HG03439 (cell line): ENCODE data around the gene TMEM14B.
"Not testable (repeated sequence)": the region's sequence is repeated elsewhere in the genome, so short reads cannot be mapped to it uniquely, and the experiment has no call there.

Experiments used
- ATAC-seq: cut with Tn5 transposase; IDR thresholded peaks from one replicate; pipeline ENCODE4 v1.9.1; 2021; ENCODE audit warnings: mild to moderate bottlenecking, moderate library complexity; ENCODE audit not compliant: unreplicated experiment

TMEM14B gene

GRCh38 chr6:10747251-10747972 lies at the start of gene TMEM14B:
Gene TMEM14B (plus strand): TSS chr6:10747805. CDS start chr6:10749246, 1,441 bp downstream.
- peak; percentile 94 for ATAC-seq

DNA sequence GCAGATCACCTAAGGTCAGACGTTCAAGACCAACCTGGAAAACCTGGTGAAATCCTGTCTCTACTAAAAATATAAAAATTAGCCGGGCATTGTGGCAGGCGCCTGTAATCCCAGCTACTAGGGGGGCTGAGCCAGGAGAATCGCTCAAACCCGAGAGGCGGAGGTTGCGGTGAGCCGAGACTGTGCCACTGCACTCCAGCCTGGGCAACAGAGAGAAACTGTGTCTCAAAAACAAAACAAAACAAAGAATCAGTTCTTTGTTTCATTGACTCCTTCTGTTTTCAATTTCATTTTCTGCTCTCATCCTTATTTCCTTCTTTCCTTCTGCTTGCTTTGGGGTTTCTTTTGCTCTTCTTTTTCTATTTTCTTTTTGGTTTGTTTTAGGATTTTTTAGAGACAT lies 33.6 kb upstream of the TMEM14B start:
- ATAC-seq, result no peak

GRCh38 chr6:10719296-10719963 lies 28.2 kb upstream of the TMEM14B start:
- ATAC-seq, result no peak

GRCh38 chr6:10719964-10720264 lies 27.7 kb upstream of the TMEM14B start:
- no peak for ATAC-seq

GRCh38 chr6:10720265-10720959 lies 27.2 kb upstream of the TMEM14B start:
- no peak for ATAC-seq

GRCh38 chr6:10720960-10721849 lies 26.4 kb upstream of the TMEM14B start:
- not testable (repeated sequence) for ATAC-seq

GRCh38 chr6:10721850-10722569 lies 25.6 kb upstream of the TMEM14B start:
- no peak for ATAC-seq

DNA sequence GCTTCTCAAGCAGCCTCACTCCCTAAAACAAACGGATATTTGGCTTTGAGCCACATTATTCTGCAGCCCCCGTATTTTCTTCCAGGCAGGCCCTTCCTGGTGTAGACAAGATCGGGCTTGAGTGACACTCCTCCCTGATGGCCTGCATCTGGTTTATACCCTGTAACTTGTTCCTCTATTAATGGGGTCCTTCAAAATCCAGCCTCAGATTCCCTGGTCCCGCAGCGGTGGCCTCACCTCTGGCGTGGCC lies 25.1 kb upstream of the TMEM14B start:
- ATAC-seq, result no peak

GRCh38 chr6:10722820-10723566 lies 24.6 kb upstream of the TMEM14B start, which contains the start of gene TMEM14C:
Gene TMEM14C (plus strand): TSS chr6:10723070. CDS start chr6:10724614, 1,544 bp downstream.
- ATAC-seq, result peak; percentile 94

DNA sequence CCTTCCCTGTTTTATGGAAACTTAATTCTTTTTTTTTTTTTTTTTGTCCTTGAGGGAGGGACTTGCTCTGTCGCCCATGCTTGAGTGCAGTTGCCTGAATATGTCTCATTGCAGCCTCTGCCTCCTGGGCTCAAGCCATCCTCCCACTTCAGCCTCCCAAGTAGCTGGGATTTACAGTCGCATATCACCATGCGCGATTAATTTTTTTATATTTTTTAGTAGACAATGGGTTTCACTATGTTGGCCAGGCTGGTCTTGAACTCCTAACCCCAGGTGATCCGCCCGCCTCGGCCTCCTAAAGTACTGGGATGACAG lies 24.1 kb upstream of the TMEM14B start:
- ATAC-seq, result no peak

DNA sequence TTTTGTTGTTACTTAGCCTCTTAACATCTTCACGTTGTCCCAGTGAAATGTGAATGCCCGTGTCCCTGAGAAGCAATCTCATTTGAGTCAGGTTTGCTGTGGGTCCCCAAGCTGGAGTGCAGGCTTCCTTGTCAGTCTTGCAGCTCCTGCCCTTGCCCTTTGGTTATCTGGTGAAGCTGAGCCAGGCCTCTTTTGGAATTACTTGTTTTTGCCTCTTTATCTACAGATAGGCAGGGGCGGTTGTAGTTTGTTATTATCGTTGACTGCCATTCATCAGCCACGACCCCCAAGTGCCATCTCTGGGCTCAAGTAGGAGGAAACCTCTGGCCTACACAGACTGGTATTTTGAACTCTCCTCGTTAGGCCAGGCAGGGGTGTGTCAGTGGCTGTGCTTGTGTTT lies 22.6 kb upstream of the TMEM14B start:
- no peak for ATAC-seq

- no peak for ATAC-seq
These were observed 21.9 kb upstream of the TMEM14B start for GRCh38 chr6:10725716-10726115.

DNA sequence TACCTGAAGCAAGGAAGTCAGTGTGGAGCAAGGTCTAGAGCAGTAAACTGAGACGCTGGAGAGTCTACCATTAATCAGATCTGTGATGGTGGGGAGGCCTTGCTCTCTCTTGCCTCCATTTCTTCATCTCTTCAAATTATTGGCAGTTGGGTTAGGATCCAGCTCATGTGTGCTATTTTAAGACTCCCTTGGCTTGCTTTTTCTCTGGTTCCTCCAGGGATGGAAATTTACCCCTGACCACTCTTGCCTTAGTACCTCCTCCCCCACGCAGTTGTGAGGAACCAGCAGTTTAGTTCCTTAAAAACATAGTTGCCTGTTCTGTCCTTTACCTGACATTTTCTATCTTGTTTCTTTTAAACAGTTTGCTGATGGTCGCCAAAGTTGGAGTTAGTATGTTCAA lies 17.4 kb upstream of the TMEM14B start:
- ATAC-seq, result no peak

DNA sequence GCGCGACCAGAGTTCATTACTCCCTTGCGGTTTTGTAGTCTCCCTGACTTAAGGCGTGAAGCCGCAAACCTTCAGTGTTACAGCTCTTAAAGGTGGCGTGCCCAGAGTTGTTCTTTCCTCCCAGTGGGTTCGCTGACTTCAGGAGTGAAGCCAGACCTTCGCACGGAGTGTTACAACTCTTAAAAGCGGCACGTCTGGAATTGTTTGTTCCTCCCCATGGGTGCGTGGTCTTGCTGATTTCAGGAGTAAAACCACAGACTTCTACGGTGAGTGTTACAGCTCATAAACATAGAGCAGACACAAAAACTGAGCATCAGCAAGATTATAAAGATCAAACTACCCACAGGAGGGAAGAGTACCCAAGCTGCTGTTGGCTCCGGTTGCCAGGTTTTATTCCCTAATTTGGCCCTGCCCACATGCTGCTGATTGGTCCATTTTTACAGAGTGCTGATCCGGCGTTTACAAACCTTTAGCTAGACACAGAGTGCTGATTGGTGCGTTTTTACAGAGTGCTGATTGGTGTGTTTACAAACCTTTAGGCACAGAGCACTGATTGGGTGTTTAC lies 14.4 kb upstream of the TMEM14B start:
- ATAC-seq, result no peak

DNA sequence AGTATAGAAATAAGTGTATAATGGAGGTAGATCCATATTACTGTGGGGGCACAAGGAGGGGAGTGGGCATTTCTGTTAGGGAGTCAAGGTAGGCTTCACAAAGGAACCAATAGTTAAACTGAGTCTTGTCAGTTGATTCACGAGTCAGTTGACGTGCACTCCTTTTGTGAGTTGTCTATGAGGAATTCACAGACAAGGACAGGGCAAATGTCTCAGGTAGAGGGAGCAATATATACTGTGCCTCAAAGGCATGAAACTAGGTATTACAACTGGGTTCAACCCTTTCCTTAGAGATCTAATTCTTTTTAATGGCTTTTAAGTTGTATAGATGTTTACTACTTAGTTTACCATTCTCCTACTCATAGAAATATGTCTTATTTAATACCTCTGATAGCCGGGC lies 13.7 kb upstream of the TMEM14B start:
- no peak for ATAC-seq

- no peak for ATAC-seq
These were observed 10.9 kb upstream of the TMEM14B start for GRCh38 chr6:10736731-10737130.

DNA sequence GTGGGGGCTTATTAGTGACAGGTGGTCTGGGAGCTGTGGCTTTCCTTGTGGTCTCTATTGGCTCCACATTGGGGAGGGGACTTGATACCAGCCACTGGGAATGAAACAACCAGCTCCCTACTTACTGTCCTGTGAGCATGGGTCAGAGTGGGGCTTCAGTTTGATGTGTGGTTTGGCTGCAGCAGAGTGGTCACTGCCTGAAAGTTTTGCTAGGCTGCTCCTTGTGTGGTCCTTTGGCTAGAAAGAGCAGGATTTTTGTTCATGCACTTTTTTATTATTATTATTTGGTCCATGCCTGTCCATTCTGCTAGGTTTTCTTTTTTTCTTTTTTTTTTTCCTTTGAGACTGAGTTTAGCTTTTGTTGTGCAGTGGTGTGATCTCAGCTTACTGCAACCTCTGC lies 7.5 kb upstream of the TMEM14B start:
- ATAC-seq, result no peak

DNA sequence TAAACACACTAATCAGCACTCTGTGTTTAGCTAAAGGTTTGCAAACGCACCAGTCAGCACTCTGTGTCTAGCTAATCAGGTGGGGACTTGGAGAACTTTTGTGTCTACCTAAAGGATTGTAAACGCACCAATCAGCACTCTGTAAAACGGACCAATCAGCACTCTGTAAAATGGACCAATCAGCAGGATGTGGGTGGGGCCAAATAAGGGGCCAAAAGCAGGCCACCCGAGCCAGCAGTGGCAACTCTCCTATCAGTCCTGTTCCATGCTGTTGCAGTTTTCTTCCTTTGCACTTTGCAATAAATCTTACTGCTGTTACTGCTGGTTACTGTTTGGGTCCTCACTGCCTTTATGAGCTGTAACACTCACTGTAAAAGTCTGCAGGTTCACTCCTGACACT lies 6.0 kb upstream of the TMEM14B start:
- ATAC-seq, result not testable (repeated sequence)

DNA sequence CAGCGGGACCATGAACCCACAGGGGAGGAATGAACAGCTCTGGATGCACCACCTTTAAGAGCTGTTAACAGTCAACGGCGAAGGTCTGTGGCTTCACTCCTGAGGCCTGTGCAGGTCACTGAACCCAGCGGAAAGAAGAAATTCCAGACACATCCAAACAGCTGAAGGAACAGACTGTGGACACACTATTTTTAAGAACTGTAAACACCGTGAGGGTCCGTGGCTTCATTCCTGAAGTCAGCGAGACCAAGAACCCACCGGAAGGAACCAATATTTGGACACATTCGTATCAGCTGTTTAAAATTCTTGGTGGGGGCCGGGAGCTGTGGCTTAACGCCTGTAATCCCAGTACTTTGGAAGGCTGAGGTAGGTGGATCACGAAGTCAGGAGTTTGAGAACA lies 5.4 kb upstream of the TMEM14B start:
- no peak for ATAC-seq

DNA sequence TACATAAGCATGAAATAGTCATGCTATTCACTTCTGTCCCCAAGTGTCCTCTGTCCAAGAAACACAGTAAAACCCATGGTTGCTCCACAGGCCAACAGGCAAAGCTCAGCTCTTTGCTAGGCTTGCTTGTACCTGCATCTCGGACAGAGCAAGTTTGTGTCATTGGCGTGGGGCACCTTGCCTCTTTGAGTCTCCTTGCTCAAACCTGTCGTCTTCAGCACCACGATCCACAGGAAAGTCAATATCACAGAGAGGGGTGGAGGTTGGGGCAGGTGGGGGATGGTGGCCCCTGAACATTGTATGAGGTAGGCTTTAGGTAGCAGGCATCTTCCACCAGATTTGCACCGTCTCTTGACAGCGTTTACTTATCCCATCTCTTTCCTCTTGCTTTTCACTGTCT lies 4.1 kb upstream of the TMEM14B start:
- no peak for ATAC-seq
